ENCODE results near the gene ANKRD33. TPM values are rescaled to one million over a fixed set of nuclear protein-coding genes. Genes with fewer than 3 reads are reported as not detected.

The ANKRD33 gene
- total and polyA plus RNA-seq, 2 experiments from 2014 or later: not detected

- in situ Hi-C loops (cut with MboI): no loop called here
- Histone ChIP-seq H3K27ac (no peak overlapping the region), H4K20me1 (ENCODE audit: insufficient read depth) (no peaks in the 10 kb centered on the region), H3K36me3 (ENCODE audit: low read depth) (no peaks in the 10 kb centered on the region), H3K27me3 (replicated peaks; ENCODE audit: insufficient read depth) (no peaks in the 10 kb centered on the region), H3K4me1 (ENCODE audit: insufficient read depth) (peaks cover 16% of the 10 kb centered on the region), H3K9ac (no peak overlapping the region), H3K9me2 (ENCODE audit: insufficient read depth) (no peaks in the 10 kb centered on the region), H3K9me3 (ENCODE audit: low read depth) (no peaks in the 10 kb centered on the region), H3K4me3 (no peak overlapping the region), H2AFZ (no peak overlapping the region), H3K4me2 (ENCODE audit: unreplicated experiment) (no peak overlapping the region), H3K79me2 (ENCODE audit: insufficient read depth) (no peaks in the 10 kb centered on the region), H3F3A (ENCODE audit: insufficient read depth) (peaks cover 6% of the 10 kb centered on the region; the same call in 1 of the 2 replicates)
- no peak for TF ChIP-seq EZH2 (IDR thresholded peaks at IDR 0.05; ENCODE audit: insufficient read depth, poor library complexity, severe bottlenecking)
- TF ChIP-seq EZH2phosphoT487 (IDR thresholded peaks at IDR 0.05; ENCODE audit: insufficient read depth, low read depth): no peak
- 95 to 97% methylated on average over 3 of the region's 3 CpGs for WGBS, 2 experiments (ENCODE audit: low coverage in 1 of 2, low lambda C conversion rate in 2 of 2, missing lambda C conversion rate in 2 of 2)
- no peak for DNase-seq
Observed at GRCh38 chr12:51925346-51926063, 37.6 kb downstream of the ANKRD33 start.

GRCh38 chr12:51926064-51926632, 38.2 kb downstream of the ANKRD33 start:
- Histone ChIP-seq H3K9ac (no peak overlapping the region), H3K27ac (no peak overlapping the region), H3K27me3 (replicated peaks; ENCODE audit: insufficient read depth) (no peaks in the 10 kb centered on the region), H3K79me2 (ENCODE audit: insufficient read depth) (no peaks in the 10 kb centered on the region), H3K4me2 (ENCODE audit: unreplicated experiment) (no peak overlapping the region), H3K9me2 (ENCODE audit: insufficient read depth) (no peaks in the 10 kb centered on the region), H3F3A (ENCODE audit: insufficient read depth) (peaks cover 6% of the 10 kb centered on the region; the same call in 1 of the 2 replicates), H3K4me3 (no peak overlapping the region), H4K20me1 (ENCODE audit: insufficient read depth) (no peaks in the 10 kb centered on the region), H2AFZ (no peak overlapping the region), H3K36me3 (ENCODE audit: low read depth) (no peaks in the 10 kb centered on the region), H3K9me3 (ENCODE audit: low read depth) (no peaks in the 10 kb centered on the region), H3K4me1 (ENCODE audit: insufficient read depth) (peaks cover 16% of the 10 kb centered on the region)
- TF ChIP-seq EZH2phosphoT487 (IDR thresholded peaks at IDR 0.05; ENCODE audit: insufficient read depth, low read depth): no peak
- TF ChIP-seq EZH2 (IDR thresholded peaks at IDR 0.05; ENCODE audit: insufficient read depth, poor library complexity, severe bottlenecking): no peak
- whole genome bisulfite sequencing, 2 experiments (ENCODE audit: low coverage in 1 of 2, low lambda C conversion rate in 2 of 2, missing lambda C conversion rate in 2 of 2): 79 to 87% methylated on average over 8 of the region's 8 CpGs
- in situ Hi-C loops (cut with MboI): no loop called here
- DNase-seq: no peak

GRCh38 chr12:51926718-51927117, 38.8 kb downstream of the ANKRD33 start:
- H3K9me2 ChIP-seq (ENCODE audit: insufficient read depth): no peaks in the 10 kb centered on the region
- H3K4me2 ChIP-seq (ENCODE audit: unreplicated experiment): no peak overlapping the region
- WGBS, 2 experiments (ENCODE audit: low coverage in 1 of 2, low lambda C conversion rate in 2 of 2, missing lambda C conversion rate in 2 of 2): 93 to 96% methylated on average over 2 of the region's 2 CpGs
- no peaks in the 10 kb centered on the region for H3K79me2 ChIP-seq (ENCODE audit: insufficient read depth)
- peaks cover 6% of the 10 kb centered on the region; the same call in 1 of the 2 replicates for H3F3A ChIP-seq (ENCODE audit: insufficient read depth)
- no peak overlapping the region for H3K27ac ChIP-seq
- H3K9me3 ChIP-seq (ENCODE audit: low read depth): no peaks in the 10 kb centered on the region
- in situ Hi-C loops (cut with MboI): no loop called here
- TF ChIP-seq EZH2 (IDR thresholded peaks at IDR 0.05; ENCODE audit: insufficient read depth, poor library complexity, severe bottlenecking): no peak
- no peak for TF ChIP-seq EZH2phosphoT487 (IDR thresholded peaks at IDR 0.05; ENCODE audit: insufficient read depth, low read depth)
- H2AFZ ChIP-seq: no peak overlapping the region
- no peaks in the 10 kb centered on the region for H3K27me3 ChIP-seq (replicated peaks; ENCODE audit: insufficient read depth)
- no peaks in the 10 kb centered on the region for H4K20me1 ChIP-seq (ENCODE audit: insufficient read depth)
- DNase-seq: peak; percentile 65
- no peak overlapping the region for H3K4me3 ChIP-seq
- no peak overlapping the region for H3K9ac ChIP-seq
- no peaks in the 10 kb centered on the region for H3K36me3 ChIP-seq (ENCODE audit: low read depth)
- H3K4me1 ChIP-seq (ENCODE audit: insufficient read depth): peaks cover 16% of the 10 kb centered on the region

GRCh38 chr12:51932218-51933076, 44.5 kb downstream of the ANKRD33 start:
- no peaks in the 10 kb centered on the region for H4K20me1 ChIP-seq (ENCODE audit: insufficient read depth)
- H3F3A ChIP-seq (ENCODE audit: insufficient read depth): no peaks in the 10 kb centered on the region
- whole genome bisulfite sequencing, 2 experiments (ENCODE audit: low coverage in 1 of 2, low lambda C conversion rate in 2 of 2, missing lambda C conversion rate in 2 of 2): 64 to 69% methylated on average over 5 of the region's 5 CpGs
- H3K79me2 ChIP-seq (ENCODE audit: insufficient read depth): no peaks in the 10 kb centered on the region
- H3K4me1 ChIP-seq (ENCODE audit: insufficient read depth): no peaks in the 10 kb centered on the region
- no peaks in the 10 kb centered on the region for H3K9me2 ChIP-seq (ENCODE audit: insufficient read depth)
- no peak overlapping the region for H3K4me2 ChIP-seq (ENCODE audit: unreplicated experiment)
- no peak for DNase-seq
- TF ChIP-seq EZH2phosphoT487 (IDR thresholded peaks at IDR 0.05; ENCODE audit: insufficient read depth, low read depth): no peak
- TF ChIP-seq EZH2 (IDR thresholded peaks at IDR 0.05; ENCODE audit: insufficient read depth, poor library complexity, severe bottlenecking): no peak
- H3K9me3 ChIP-seq (ENCODE audit: low read depth): no peaks in the 10 kb centered on the region
- no peaks in the 10 kb centered on the region for H3K27me3 ChIP-seq (replicated peaks; ENCODE audit: insufficient read depth)
- in situ Hi-C loops (cut with MboI): no loop called here
- H3K9ac ChIP-seq: no peak overlapping the region
- no peaks in the 10 kb centered on the region for H3K36me3 ChIP-seq (ENCODE audit: low read depth)
- no peak overlapping the region for H2AFZ ChIP-seq
- H3K27ac ChIP-seq: no peak overlapping the region
- no peak overlapping the region for H3K4me3 ChIP-seq

Data from GM23248 (cell line).